GM21390 (cell line): ENCODE results near the gene PCDH17.

Experiments
- ATAC-seq: cut with Tn5 transposase; IDR thresholded peaks from one replicate; pipeline ENCODE4 v1.9.1; 2021; ENCODE audit not compliant: unreplicated experiment

Gene PCDH17, protein sequence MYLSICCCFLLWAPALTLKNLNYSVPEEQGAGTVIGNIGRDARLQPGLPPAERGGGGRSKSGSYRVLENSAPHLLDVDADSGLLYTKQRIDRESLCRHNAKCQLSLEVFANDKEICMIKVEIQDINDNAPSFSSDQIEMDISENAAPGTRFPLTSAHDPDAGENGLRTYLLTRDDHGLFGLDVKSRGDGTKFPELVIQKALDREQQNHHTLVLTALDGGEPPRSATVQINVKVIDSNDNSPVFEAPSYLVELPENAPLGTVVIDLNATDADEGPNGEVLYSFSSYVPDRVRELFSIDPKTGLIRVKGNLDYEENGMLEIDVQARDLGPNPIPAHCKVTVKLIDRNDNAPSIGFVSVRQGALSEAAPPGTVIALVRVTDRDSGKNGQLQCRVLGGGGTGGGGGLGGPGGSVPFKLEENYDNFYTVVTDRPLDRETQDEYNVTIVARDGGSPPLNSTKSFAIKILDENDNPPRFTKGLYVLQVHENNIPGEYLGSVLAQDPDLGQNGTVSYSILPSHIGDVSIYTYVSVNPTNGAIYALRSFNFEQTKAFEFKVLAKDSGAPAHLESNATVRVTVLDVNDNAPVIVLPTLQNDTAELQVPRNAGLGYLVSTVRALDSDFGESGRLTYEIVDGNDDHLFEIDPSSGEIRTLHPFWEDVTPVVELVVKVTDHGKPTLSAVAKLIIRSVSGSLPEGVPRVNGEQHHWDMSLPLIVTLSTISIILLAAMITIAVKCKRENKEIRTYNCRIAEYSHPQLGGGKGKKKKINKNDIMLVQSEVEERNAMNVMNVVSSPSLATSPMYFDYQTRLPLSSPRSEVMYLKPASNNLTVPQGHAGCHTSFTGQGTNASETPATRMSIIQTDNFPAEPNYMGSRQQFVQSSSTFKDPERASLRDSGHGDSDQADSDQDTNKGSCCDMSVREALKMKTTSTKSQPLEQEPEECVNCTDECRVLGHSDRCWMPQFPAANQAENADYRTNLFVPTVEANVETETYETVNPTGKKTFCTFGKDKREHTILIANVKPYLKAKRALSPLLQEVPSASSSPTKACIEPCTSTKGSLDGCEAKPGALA (N-terminal part only)

DNA sequence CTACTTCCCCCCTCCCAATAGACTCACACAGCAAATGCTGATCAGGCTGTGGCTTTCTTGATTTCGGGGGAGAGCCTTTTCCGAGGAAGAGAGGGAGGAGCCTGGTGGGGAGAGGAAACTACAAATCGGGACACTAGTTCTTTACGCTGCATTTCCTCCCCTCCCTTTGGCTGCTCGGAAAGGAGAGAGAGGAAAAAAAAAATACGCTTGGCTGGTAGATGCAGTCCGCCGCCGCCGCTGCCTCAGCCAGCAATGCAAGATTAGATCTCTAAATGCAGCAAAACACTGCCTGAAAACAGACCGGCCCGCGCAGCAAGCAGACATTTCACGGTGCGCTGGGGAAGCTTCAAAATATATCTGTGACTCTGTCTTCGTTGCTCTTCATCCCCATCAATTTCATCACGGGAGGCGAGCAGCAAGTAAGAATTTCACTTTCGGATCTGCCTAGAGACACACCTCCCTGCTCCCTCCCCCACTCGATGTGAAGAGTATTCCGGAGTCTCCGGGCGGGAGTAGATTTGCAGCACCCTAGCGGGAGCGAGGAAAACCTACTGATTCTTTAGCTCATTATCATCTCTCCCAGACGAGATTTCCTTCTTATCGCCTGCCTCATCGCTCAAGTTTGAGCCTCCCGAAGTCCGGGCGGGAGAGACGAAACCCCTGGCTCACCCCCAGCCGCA, at the start of gene PCDH17:
PCDH17 (plus strand) TSS at position 149 of the 680 bp plus-strand sequence. CDS start 803 bp downstream, outside the sequence.
- no peak for ATAC-seq

DNA sequence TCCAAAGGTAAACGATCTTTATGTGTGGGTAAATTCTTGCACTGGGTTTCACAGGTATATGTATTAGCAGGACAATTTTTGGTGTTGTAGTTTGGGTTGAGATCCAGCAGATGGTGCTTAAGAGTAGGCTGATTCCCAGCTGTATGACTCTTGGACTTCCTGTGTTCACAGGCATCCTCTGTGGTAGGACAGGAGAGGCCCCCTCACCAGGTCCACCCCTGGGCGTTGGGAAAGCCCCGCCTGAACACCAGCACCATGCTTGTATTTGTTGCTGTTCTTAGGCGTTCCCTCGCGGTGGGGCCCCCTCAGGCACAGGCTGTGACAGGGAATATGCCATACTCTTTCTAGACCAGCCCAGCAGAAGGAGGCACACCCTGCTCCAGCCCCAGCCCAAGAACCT, 49.5 kb upstream of the PCDH17 start:
- no peak for ATAC-seq

DNA sequence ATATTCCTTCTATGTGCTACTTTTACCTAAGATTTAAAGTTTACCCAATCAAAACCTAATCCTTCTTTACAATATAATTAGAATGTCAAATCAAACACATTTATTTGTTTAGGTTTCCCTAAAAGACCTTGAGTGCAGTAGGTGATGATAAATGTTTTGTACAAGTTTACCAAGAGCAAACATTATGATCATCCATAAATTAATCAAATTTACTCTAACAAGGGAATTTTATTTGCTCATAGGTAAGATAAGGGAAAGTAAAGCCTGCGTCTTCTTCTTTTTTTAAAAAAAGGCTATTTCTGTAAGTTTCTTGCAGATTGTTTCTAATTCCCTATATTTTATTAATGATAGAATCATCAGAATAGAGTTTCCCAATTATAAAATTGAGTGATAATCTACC, 48.0 kb upstream of the PCDH17 start:
- no peak for ATAC-seq

DNA sequence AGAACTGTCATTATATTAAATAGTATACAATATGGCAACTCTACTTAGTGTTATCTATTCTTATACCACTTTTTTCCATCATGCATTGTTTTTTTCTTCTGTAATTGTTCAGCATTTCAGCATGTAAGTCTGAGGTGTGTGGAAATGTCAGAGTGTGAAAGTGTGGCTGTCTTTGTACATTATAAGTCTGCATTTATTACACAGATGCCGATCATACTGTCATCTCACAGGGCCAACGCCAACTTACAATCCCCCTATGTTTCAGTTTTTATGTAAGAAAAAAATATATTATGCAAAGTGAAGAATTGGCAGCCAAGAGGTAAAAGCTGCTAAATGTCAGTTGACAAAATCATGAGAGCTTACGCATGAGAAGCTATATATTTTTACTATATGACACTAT, 42.9 kb upstream of the PCDH17 start:
- ATAC-seq: no peak

DNA sequence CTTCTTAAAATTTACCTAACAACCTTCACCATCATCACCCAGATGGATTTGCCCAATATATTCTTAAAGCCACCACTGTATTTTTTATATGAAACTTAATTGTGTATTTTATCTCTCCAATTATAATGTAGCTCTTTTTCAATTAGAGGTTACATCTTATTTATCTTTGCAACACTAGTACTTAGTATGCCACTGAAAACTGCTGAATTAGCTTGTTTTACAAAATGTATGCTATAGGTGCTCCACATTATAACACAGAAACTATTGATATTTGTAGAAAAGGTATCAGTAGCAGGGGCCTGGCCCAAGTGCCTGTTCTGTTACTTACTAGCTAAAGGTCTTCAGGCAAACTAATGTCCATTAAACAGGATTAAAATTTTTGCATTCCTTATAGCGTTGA, 35.8 kb upstream of the PCDH17 start:
- ATAC-seq: no peak

DNA sequence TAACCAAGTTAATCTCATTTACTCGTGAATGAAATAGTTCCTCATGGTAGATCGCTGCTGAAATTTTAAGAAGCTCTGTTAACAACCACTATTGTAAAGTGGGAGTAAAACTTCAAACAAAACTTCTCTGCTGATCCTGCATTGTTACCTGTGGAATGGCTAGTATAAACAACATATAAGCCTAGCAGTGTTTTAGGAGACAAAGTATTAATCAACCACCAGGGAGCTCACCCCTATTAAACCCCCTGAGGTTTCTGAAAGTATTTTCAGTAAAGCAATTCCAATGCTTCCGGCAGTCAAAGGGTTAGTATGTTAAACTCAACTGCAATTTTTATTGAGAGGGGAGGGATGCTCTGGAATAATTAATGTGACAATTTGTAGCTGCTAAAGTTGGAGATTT, 30.0 kb upstream of the PCDH17 start:
- no peak for ATAC-seq

DNA sequence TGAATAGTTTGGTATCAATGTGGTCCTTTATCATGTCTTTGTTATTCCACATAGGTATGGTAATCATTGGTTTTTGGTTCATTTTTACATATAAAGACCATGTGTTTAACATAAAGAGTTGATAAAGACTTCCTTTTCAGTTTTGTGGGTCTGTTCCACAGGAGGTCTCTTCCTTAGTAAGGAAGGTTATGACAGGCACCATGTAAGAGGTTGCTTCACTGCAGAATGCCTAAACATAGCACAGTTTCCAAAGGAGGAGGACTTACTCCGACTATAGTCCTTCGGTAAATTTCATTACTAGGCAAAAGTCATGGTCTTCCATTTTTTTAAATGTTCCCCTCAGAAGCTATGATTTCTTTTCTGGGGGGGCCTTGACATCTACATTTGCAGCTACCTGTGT, 27.1 kb upstream of the PCDH17 start:
- no peak for ATAC-seq

DNA sequence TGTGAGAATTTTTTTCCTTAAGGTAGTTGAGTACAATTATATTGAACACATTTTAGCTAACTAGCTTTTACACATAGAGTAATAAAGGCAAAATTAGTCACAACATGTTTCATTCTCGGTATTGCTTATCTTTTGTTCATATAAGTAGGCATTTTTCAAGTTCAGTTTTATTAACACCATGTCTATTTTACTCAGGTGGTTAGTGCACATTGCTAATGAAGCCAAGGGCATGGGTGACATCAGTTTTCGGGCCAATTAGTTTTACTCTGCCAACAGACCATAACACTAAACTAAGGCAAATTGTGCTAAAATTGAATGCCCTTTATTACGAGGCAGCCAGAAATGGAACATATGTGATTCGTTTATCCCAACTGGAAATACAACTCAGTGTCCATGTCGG, 19.6 kb upstream of the PCDH17 start:
- ATAC-seq: no peak

DNA sequence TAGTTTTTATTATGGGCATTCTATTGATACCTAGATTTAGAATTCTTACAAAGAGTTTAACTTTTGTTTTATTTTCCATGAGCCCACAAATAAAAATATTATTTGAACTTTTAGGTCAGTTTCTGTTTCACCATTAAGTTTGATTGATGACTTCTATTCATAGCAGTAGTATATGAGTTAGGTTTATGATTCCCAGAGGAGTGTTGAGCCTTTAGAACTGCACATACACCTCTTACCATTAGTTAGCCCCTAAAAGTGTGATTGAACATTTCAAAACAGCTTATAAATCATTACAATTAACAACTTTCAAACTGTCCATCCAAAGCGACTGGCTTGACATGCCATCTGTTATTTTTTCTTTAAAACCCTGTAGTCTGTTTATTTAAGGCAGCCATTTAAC, 19.0 kb upstream of the PCDH17 start:
- no peak for ATAC-seq

DNA sequence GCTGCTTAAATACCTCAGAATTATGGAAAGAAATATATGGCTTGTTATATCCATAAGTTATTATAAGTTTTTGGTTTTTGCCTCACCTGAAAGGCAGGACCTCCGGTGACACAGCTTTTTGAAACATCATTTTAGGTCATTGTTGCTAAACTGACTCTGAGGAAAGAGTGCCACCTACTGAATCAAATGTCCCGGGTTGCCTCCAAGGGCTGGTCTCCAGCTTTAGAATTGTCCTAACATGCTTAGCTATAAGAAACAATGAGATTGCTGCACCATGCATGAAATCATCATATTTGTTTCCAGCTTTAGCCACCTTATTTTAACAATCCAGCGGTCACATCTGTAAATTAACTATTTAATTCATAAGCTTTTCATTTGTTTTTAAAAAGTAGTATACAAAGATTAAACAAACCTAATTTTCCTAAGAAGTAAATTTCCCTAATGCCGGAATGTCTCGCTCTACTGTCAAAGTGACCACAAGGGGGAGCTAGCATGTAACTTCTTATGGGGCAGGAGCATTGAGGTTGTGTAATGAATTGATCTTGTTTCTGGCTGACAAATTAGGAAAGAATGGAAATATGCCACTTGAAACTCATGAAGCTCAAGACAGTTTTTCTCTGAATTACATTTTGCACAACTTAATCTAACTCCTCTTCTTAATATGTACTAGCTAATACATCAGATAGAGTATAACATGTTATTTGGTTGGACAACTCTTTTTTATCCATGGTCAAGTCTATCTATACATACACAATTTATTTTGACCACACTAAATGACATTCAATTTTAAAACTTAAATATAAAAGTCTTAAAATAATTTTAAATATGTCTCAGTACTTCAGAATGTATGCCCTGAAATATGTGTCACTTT, 6.7 kb upstream of the PCDH17 start:
- ATAC-seq: peak; percentile 68

DNA sequence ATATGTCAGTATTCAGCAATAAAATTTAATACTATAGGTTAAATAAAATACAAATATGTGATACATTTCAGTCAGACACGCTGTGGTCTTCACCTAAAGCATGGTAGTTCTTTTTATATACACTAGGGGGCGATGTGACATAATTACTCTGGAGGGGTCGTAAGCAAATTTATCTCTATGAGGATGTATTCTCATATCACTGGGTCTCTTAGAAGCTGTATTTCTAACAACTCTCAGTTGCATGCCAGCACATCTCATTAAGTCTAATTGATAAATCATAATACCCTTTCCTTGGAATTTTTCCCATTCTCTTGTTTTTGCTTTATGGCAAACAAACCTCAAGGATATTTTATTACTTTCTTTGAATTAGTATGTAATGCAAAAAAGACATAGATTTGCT, 3.9 kb upstream of the PCDH17 start:
- peak; percentile 44 for ATAC-seq

DNA sequence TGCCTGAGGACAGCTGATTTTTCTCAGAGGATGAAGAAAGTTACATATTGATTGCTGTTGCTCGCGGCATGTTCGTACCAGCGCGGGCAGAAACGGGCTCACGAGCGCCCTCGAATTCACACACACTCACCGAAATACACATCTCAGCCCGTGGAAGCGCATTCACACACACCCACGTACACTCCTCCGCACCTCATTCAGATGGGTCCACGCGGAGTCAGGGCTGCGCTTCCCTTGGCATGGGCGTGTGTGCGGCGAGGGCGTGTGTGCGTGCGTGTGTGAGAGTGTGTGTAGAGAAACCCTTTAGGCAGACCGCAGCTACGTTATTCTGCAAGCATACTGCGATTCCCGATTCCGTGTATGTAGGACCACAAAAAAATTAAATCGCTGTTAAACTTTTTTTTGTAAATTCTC, 2.1 kb upstream of the PCDH17 start:
- no peak for ATAC-seq

DNA sequence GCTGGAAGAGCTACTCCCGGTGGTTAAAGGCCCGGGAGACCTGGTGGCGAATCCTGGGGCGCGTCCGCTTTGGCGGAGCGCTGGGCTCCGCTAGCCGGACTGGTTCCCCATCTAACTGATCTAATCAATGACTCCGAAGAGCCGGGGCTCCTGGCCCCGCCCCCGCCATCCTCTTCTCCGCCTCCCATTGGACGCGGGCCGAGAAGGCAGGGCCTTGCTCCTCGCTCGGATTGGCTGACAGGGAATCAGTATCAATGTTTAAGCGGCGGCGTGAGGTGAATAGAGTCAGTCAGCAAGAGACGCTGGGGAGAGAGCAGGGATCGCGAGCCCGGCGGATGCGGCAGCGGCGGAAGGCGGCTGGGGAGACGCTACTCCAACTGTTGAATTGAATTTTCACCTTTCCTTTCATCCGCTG, 1.7 kb upstream of the PCDH17 start:
- peak; percentile 46 for ATAC-seq

DNA sequence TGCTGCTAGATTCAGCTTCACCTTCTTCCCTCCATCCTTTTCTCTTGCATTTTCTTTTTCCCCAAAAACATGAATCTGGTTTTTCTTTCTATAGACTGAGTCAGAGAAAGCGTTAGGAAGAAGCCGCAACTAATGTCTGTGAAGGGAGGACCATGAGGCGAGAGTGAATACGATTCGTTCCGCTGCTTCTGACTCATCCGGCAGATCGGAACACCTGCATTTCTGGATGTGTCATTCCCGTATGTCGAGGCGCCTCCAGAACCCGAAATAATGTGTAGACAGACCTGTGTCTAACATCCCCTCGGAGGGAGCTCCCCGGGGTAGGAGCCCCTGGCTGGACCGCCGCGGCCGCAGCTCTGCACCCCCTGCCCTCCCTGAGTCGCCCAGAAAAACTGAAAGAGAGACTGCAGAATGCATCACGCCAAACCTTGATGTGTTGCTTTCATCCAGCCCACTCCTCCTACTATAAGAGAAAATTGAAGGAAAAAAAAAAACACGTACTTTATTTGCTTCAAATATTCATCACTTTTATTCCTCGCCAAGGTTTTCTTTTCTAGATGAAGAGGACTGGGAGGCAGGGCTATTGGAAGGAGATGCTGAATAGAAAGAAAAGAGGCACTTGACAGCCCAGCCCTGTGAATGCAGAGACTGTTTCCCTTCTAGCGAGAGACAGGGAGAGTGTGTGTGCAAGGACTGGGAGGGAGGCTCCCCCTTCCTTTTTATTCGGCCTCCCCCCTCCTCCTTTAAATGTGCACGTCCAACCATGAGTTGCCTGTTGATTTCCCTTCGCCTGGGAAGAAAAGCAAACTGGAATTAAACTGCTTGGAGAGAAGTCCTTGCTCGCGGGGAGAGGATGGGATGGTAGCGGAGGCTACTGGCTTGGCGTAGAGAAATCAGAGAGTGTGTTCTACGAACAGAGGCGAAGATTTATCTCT, 616 bp upstream of the PCDH17 start:
- no peak for ATAC-seq

DNA sequence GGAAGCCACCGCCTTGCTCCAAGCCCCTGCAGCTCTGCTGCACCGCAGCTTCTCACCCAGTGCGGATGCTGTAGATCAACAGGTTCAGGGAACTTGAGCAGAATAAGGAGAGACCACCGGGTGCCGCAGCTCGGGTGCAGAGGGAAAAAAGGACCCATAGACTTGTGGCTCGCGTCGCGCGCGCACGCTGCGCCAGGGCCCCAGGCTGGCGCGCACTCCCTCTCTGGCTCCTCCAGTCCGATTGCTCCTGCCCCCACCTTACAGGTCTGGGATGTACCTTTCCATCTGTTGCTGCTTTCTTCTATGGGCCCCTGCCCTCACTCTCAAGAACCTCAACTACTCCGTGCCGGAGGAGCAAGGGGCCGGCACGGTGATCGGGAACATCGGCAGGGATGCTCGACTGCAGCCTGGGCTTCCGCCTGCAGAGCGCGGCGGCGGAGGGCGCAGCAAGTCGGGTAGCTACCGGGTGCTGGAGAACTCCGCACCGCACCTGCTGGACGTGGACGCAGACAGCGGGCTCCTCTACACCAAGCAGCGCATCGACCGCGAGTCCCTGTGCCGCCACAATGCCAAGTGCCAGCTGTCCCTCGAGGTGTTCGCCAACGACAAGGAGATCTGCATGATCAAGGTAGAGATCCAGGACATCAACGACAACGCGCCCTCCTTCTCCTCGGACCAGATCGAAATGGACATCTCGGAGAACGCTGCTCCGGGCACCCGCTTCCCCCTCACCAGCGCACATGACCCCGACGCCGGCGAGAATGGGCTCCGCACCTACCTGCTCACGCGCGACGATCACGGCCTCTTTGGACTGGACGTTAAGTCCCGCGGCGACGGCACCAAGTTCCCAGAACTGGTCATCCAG, 964 bp downstream of the PCDH17 start:
- no peak for ATAC-seq

DNA sequence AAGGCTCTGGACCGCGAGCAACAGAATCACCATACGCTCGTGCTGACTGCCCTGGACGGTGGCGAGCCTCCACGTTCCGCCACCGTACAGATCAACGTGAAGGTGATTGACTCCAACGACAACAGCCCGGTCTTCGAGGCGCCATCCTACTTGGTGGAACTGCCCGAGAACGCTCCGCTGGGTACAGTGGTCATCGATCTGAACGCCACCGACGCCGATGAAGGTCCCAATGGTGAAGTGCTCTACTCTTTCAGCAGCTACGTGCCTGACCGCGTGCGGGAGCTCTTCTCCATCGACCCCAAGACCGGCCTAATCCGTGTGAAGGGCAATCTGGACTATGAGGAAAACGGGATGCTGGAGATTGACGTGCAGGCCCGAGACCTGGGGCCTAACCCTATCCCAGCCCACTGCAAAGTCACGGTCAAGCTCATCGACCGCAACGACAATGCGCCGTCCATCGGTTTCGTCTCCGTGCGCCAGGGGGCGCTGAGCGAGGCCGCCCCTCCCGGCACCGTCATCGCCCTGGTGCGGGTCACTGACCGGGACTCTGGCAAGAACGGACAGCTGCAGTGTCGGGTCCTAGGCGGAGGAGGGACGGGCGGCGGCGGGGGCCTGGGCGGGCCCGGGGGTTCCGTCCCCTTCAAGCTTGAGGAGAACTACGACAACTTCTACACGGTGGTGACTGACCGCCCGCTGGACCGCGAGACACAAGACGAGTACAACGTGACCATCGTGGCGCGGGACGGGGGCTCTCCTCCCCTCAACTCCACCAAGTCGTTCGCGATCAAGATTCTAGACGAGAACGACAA, 1.8 kb downstream of the PCDH17 start:
- no peak for ATAC-seq
